ENCODE results near the gene MGP. TPM values are rescaled to one million over a fixed set of nuclear protein-coding genes. Genes with fewer than 3 reads are reported as not detected.

MGP gene
- total RNA-seq, result 100 to 1,000 TPM in 3 of 4 donors, 10 to 100 TPM in 1; 76.0 to 127 (median 115) TPM

- TF ChIP-seq POLR2A (IDR thresholded peaks at IDR 0.05), result no peak
- no peak for TF ChIP-seq CTCF (IDR thresholded peaks at IDR 0.05)
- no peaks in the 10 kb centered on the region for H3K36me3 ChIP-seq
- no peaks in the 10 kb centered on the region for H3K9me3 ChIP-seq
- H3K27me3 ChIP-seq, result no peaks in the 10 kb centered on the region
- peak in 2 of 3 donors; percentile 18 to 60 for DNase-seq
- H3K27ac ChIP-seq, result peak within 1 kb of the TSS; percentile 22 to 71 (median 48)
- no peaks in the 10 kb centered on the region for H3K4me1 ChIP-seq
- peak within 1 kb of the TSS in 3 of 4 donors; percentile 7 to 37 (median 17) for H3K4me3 ChIP-seq
Measured at GRCh38 chr12:14885718-14886221, at the start of gene MGP. Gene MGP, minus strand, starts transcription at chr12:14885854. Its CDS starts 63 bp downstream, at chr12:14885791.

GRCh38 chr12:14935031-14935430, 49.4 kb upstream of the MGP start:
- Histone ChIP-seq H3K4me3 (no peak overlapping the region), H3K4me1 (peaks cover 0 to 3% (median 0%) of the 10 kb centered on the region in 4 donors), H3K27ac (no peak overlapping the region), H3K9me3 (no peaks in the 10 kb centered on the region), H3K36me3 (no peaks in the 10 kb centered on the region), H3K27me3 (no peaks in the 10 kb centered on the region)
- TF ChIP-seq CTCF (IDR thresholded peaks at IDR 0.05) (no peak), POLR2A (IDR thresholded peaks at IDR 0.05) (no peak)
- DNase-seq, result no peak

GRCh38 chr12:14934511-14934910, 48.9 kb upstream of the MGP start:
- Histone ChIP-seq H3K9me3 (no peaks in the 10 kb centered on the region), H3K4me1 (peaks cover 0 to 3% (median 0%) of the 10 kb centered on the region in 4 donors), H3K36me3 (no peaks in the 10 kb centered on the region), H3K4me3 (no peak overlapping the region), H3K27ac (no peak overlapping the region), H3K27me3 (no peaks in the 10 kb centered on the region)
- DNase-seq, result no peak
- TF ChIP-seq POLR2A (IDR thresholded peaks at IDR 0.05), result no peak
- TF ChIP-seq CTCF (IDR thresholded peaks at IDR 0.05), result no peak

GRCh38 chr12:14931791-14932560, 46.3 kb upstream of the MGP start:
- Histone ChIP-seq H3K9me3 (no peaks in the 10 kb centered on the region), H3K4me3 (no peak overlapping the region), H3K4me1 (no peaks in the 10 kb centered on the region), H3K36me3 (no peaks in the 10 kb centered on the region), H3K27me3 (no peaks in the 10 kb centered on the region), H3K27ac (no peak overlapping the region)
- no peak for DNase-seq
- TF ChIP-seq CTCF (IDR thresholded peaks at IDR 0.05), result no peak
- TF ChIP-seq POLR2A (IDR thresholded peaks at IDR 0.05), result no peak

GRCh38 chr12:14931359-14931758, 45.7 kb upstream of the MGP start:
- no peaks in the 10 kb centered on the region for H3K4me1 ChIP-seq
- no peaks in the 10 kb centered on the region for H3K36me3 ChIP-seq
- H3K9me3 ChIP-seq, result no peaks in the 10 kb centered on the region
- no peak overlapping the region for H3K27ac ChIP-seq
- H3K27me3 ChIP-seq, result no peaks in the 10 kb centered on the region
- no peak overlapping the region for H3K4me3 ChIP-seq
- DNase-seq, result no peak
- TF ChIP-seq CTCF (IDR thresholded peaks at IDR 0.05) (no peak), POLR2A (IDR thresholded peaks at IDR 0.05) (no peak)

All from Peyer's patch (tissue), 4 donors.